Activated B cell treated with CpG ODN at 0.5 μM for 24 hours (primary cell): Measurements from ENCODE around the gene GRIK1. TPM values are rescaled to one million over a fixed set of nuclear protein-coding genes. Genes with fewer than 3 reads are reported as not detected.

Experiments used
- ATAC-seq: fragments of 200-7000 bp; cut with Tn5 transposase; one replicate; pipeline ENCODE4 v1.10.0; 2021; ENCODE audit warnings: low read depth, mild to moderate bottlenecking, moderate library complexity
- CTCF ChIA-PET: fragments of 350-600 bp; sonication (Branson Sonifier 250); formaldehyde crosslinking; loops from one replicate; lab custom pipeline; 2021; ENCODE audit warnings: antibody characterized with exemption; lab: Charles Lee
- POLR2A ChIA-PET: fragments of 350-600 bp; sonication (Branson Sonifier 250); formaldehyde crosslinking; loops from one replicate; lab custom pipeline; 2021; ENCODE audit warnings: antibody characterized with exemption; lab: Charles Lee
- DNase-seq: peaks from one replicate; pipeline ENCODE4 v3.0.0; 2022
- H3K27ac Mint-ChIP-seq: one replicate; pipeline ENCODE4 v1.8.0; 2020; ENCODE audit warnings: mixed read lengths
- H3K27me3 Mint-ChIP-seq: one replicate; pipeline ENCODE4 v1.8.0; 2021; ENCODE audit warnings: mixed read lengths
- H3K36me3 Mint-ChIP-seq: one replicate; pipeline ENCODE4 v1.8.0; 2021; ENCODE audit warnings: low read depth, mixed read lengths
- H3K4me1 Mint-ChIP-seq: one replicate; pipeline ENCODE4 v1.8.0; 2021; ENCODE audit warnings: mixed read lengths
- H3K4me3 Mint-ChIP-seq: one replicate; pipeline ENCODE4 v1.8.0; 2020; ENCODE audit warnings: mild to moderate bottlenecking, mixed read lengths
- H3K9me3 Mint-ChIP-seq: one replicate; pipeline ENCODE4 v1.8.0; 2020; ENCODE audit warnings: mixed read lengths
- CTCF ChIP-seq: fragments of 200-600 bp; IDR thresholded peaks from one replicate; pipeline ENCODE4 v1.8.0; 2022; ENCODE audit warnings: antibody characterized with exemption, mild to moderate bottlenecking
- intact Hi-C: fragments of 100-400 bp; cut with micrococcal nuclease; formaldehyde crosslinking; loops from one replicate; pipeline ENCODE4 v1.15.1; 2024
- total RNA-seq: library from RNA; stranded (reverse); gene quantifications from 2 replicates; pipeline ENCODE4 v1.2.3, GENCODE V29; 2022

GRIK1 gene
- total RNA-seq, 1 donor from 2014 or later, result not detected

DNA sequence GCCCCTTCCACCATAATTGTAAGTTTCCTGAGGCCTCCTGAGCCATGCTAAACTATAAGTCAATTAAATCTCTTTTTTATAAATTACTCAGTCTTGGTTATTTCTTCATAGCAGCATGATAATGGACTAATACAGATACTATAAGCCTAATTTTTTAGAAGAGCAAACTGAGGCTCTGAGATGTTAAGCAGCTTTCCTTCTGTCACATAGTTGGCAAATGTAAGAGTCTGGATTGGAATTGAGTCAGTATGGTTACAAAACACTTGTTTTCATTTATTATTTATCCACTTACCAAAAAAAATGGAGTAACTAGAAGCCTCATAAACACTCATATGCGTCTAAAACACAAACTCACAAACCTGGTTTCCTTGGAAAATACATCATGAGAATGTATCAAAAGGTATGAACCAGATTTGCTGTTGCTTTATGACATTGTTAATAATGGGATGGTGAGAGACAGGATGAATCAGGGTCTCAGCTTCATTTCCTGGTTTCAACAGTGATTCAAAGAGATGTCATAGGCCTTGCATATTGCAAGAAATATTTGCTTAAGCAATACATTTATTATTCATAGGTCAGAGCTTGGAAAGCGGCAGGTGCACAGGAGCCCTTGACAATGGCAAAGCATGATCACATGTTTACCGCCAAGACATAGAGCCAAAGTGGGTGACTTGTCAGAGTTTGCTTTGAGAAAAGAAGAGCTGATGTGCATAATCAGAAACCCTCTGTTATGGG lies 221.5 kb downstream of the GRIK1 start:
- Mint-ChIP-seq H3K4me1 (no peaks in the 10 kb centered on the region), H3K27ac (no peak overlapping the region), H3K36me3 (no peaks in the 10 kb centered on the region), H3K9me3 (peaks cover 9% of the 10 kb centered on the region), H3K4me3 (no peak overlapping the region), H3K27me3 (no peaks in the 10 kb centered on the region)
- no peak for ATAC-seq
- POLR2A ChIA-PET, result no interaction called here
- intact Hi-C loops, result no loop called here
- DNase-seq, result no peak
- CTCF ChIA-PET, result no interaction called here
- no peak for TF ChIP-seq CTCF

DNA sequence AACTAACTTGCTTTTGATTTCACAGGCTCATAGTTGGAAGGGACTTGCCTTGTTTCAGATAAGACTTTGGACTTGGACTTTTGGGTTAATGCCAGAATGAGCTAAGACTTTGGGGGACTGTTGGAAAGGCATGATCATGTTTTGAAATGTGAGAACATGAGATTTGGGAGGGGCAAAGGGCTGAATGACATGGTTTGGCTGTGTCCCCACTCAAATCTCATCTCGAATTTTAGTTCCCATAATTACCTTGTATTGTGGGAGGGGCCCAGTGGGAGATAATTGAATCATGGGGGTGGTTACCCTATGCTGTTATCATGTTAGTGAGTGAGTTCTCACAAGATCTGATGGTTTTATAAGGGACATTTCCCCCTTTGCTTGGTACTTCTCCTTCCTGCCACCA lies 222.1 kb downstream of the GRIK1 start:
- Mint-ChIP-seq H3K4me3 (no peak overlapping the region), H3K27ac (no peak overlapping the region), H3K27me3 (no peaks in the 10 kb centered on the region), H3K9me3 (peaks cover 9% of the 10 kb centered on the region), H3K36me3 (no peaks in the 10 kb centered on the region), H3K4me1 (no peaks in the 10 kb centered on the region)
- ATAC-seq (no peak), DNase-seq (no peak)
- intact Hi-C loops, result no loop called here
- TF ChIP-seq CTCF, result no peak
- ChIA-PET CTCF (no interaction called here), POLR2A (no interaction called here)

DNA sequence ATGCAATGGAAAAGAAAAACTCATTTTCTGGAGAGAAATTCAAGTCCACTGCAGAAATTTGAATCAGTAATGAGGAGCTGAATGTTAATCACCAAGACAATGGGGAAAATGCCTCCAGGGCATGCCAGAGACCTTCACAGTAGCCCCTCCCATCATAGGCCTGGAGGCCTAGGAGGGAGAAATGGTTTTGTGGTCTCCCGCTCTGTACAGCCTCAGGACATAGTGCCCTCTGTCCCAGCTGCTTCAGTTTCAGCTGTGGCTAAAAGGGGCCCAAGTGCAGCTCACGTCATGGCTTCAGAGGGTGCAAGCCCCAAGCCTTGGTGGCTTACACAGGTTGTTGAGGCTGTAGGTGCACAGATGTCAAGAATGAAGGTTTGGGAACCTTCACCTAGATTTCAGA lies 223.0 kb downstream of the GRIK1 start:
- Mint-ChIP-seq H3K27ac (no peak overlapping the region), H3K9me3 (peaks cover 9% of the 10 kb centered on the region), H3K4me3 (no peak overlapping the region), H3K36me3 (no peaks in the 10 kb centered on the region), H3K27me3 (no peaks in the 10 kb centered on the region), H3K4me1 (no peaks in the 10 kb centered on the region)
- ATAC-seq (no peak), DNase-seq (no peak)
- intact Hi-C loops, result no loop called here
- TF ChIP-seq CTCF, result no peak
- POLR2A ChIA-PET, result no interaction called here
- CTCF ChIA-PET, result no interaction called here

GRCh38 chr21:29715089-29715488 lies 224.7 kb downstream of the GRIK1 start:
- CTCF ChIA-PET, result no interaction called here
- DNase-seq, result no peak
- no peak for TF ChIP-seq CTCF
- Mint-ChIP-seq H3K36me3 (no peaks in the 10 kb centered on the region), H3K9me3 (peaks cover 9% of the 10 kb centered on the region), H3K27me3 (no peaks in the 10 kb centered on the region), H3K4me3 (no peak overlapping the region), H3K4me1 (no peaks in the 10 kb centered on the region), H3K27ac (no peak overlapping the region)
- POLR2A ChIA-PET, result no interaction called here
- ATAC-seq, result no peak
- intact Hi-C loops, result no loop called here

GRCh38 chr21:29712818-29713217 lies 227.0 kb downstream of the GRIK1 start:
- H3K27ac Mint-ChIP-seq, result no peak overlapping the region
- ATAC-seq (no peak), DNase-seq (no peak)
- ChIA-PET POLR2A (no interaction called here), CTCF (no interaction called here)
- H3K36me3 Mint-ChIP-seq, result no peaks in the 10 kb centered on the region
- no peaks in the 10 kb centered on the region for H3K27me3 Mint-ChIP-seq
- no peak for TF ChIP-seq CTCF
- H3K4me1 Mint-ChIP-seq, result no peaks in the 10 kb centered on the region
- H3K9me3 Mint-ChIP-seq, result peaks cover 9% of the 10 kb centered on the region
- intact Hi-C loops, result no loop called here
- H3K4me3 Mint-ChIP-seq, result no peak overlapping the region
